ENCODE results near the gene IGSF8.

IGSF8 gene, protein sequence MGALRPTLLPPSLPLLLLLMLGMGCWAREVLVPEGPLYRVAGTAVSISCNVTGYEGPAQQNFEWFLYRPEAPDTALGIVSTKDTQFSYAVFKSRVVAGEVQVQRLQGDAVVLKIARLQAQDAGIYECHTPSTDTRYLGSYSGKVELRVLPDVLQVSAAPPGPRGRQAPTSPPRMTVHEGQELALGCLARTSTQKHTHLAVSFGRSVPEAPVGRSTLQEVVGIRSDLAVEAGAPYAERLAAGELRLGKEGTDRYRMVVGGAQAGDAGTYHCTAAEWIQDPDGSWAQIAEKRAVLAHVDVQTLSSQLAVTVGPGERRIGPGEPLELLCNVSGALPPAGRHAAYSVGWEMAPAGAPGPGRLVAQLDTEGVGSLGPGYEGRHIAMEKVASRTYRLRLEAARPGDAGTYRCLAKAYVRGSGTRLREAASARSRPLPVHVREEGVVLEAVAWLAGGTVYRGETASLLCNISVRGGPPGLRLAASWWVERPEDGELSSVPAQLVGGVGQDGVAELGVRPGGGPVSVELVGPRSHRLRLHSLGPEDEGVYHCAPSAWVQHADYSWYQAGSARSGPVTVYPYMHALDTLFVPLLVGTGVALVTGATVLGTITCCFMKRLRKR

GRCh38 chr1:160097911-160098851 is at the start of gene IGSF8:
Gene IGSF8, minus strand, starts transcription at chr1:160098619. Its CDS starts 147 bp downstream, at chr1:160098472.
- peak; percentile 74 for DNase-seq (ENCODE audit: low read depth)
- peak within 1 kb of the TSS; percentile 75 for H3K4me3 ChIP-seq (ENCODE audit: low read length)
- no peak for TF ChIP-seq CTCF (conservative IDR thresholded peaks at IDR 0.05; ENCODE audit: low read length)

GRCh38 chr1:160148121-160148520 is 49.7 kb upstream of the IGSF8 start:
- no peak for DNase-seq (ENCODE audit: low read depth)
- no peak for TF ChIP-seq CTCF (conservative IDR thresholded peaks at IDR 0.05; ENCODE audit: low read length)
- no peak overlapping the region for H3K4me3 ChIP-seq (ENCODE audit: low read length)

GRCh38 chr1:160146107-160146506 is 47.7 kb upstream of the IGSF8 start:
- no peak for DNase-seq (ENCODE audit: low read depth)
- no peak for TF ChIP-seq CTCF (conservative IDR thresholded peaks at IDR 0.05; ENCODE audit: low read length)
- no peak overlapping the region for H3K4me3 ChIP-seq (ENCODE audit: low read length)

- no peak for TF ChIP-seq CTCF (conservative IDR thresholded peaks at IDR 0.05; ENCODE audit: low read length)
- peak; percentile 65 for DNase-seq (ENCODE audit: low read depth)
- H3K4me3 ChIP-seq (ENCODE audit: low read length): no peak overlapping the region
Observed at GRCh38 chr1:160144921-160145320, 46.5 kb upstream of the IGSF8 start.

- DNase-seq (ENCODE audit: low read depth): no peak
Observed at GRCh38 chr1:160143695-160144094, 45.3 kb upstream of the IGSF8 start.

GRCh38 chr1:160139840-160140239 is 41.4 kb upstream of the IGSF8 start:
- H3K4me3 ChIP-seq (ENCODE audit: low read length): no peak overlapping the region
- DNase-seq (ENCODE audit: low read depth): no peak
- no peak for TF ChIP-seq CTCF (conservative IDR thresholded peaks at IDR 0.05; ENCODE audit: low read length)

More at GRCh38 chr1:160143695-160144094, 45.3 kb upstream of the IGSF8 start:
- no peak for TF ChIP-seq CTCF (conservative IDR thresholded peaks at IDR 0.05; ENCODE audit: low read length)
- no peak overlapping the region for H3K4me3 ChIP-seq (ENCODE audit: low read length)
